ENCODE measurements around the gene AP3B2. TPM values are rescaled to one million over a fixed set of nuclear protein-coding genes. Genes with fewer than 3 reads are reported as not detected.
"Not testable (repeated sequence)": the region's sequence is repeated elsewhere in the genome, so short reads cannot be mapped to it uniquely, and the experiment has no call there.

Gene AP3B2
- total and polyA plus RNA-seq, 7 experiments from 2014 or later: 0.35 to 1.2 (median 0.76) TPM; not detected in 1

GRCh38 chr15:82709081-82709420 lies 624 bp downstream of the AP3B2 start:
- Mint-ChIP-seq H3K4me3 (no peak overlapping the region), H3K9me3 (peaks cover 0 to 2% (median 0%) of the 10 kb centered on the region in 11 donors), H3K36me3 (no peaks in the 10 kb centered on the region), H3K27me3 (peaks cover 0 to 29% (median 18%) of the 10 kb centered on the region in 5 donors), H3K4me1 (peaks cover 0 to 8% (median 0%) of the 10 kb centered on the region in 7 donors), H3K27ac (no peak overlapping the region)
- ATAC-seq (no peak), DNase-seq (peak in 1 of 9 donors; percentile 10)
- POLR2A ChIA-PET: interaction anchor here (1.1 kb wide), 2 partner anchors 29 to 168 kb away, joined by 3 to 4 read pairs; partner anchors contain the start of gene RPS17
- peaks cover 0 to 2% of the 10 kb centered on the region in 2 donors for H3K27me3 ChIP-seq (ENCODE audit: control insufficient read depth in 2 of 2, insufficient read depth in 2 of 2, low read length in 2 of 2)
- intact Hi-C loops (cut with micrococcal nuclease): loop anchor here (1.0 kb wide), 4 partner anchors 29 to 169 kb away; partner anchors contain the start of genes RPS17 (in 1 of the 2) and WHAMM (in 1 of the 2)
- peak overlapping the region; percentile 36 for H3K4me3 ChIP-seq (ENCODE audit: low read length)
- no peaks in the 10 kb centered on the region for H3K36me3 ChIP-seq (ENCODE audit: control insufficient read depth in 2 of 3, insufficient read depth in 3 of 3, low read length in 3 of 3)
- no peaks in the 10 kb centered on the region for H3K9me3 ChIP-seq (ENCODE audit: control insufficient read depth in 2 of 3, low read length in 3 of 3)
- no peak overlapping the region for H3K27ac ChIP-seq (ENCODE audit: low read depth, low read length)
- H3K4me1 ChIP-seq (ENCODE audit: control insufficient read depth in 2 of 2, insufficient read depth in 2 of 2, low read length in 2 of 2): peaks cover 0 to 4% of the 10 kb centered on the region in 2 donors
- CTCF ChIA-PET: no interaction called here

- H3K9me3 ChIP-seq (ENCODE audit: control insufficient read depth in 2 of 3, low read length in 3 of 3); H3K27me3 ChIP-seq (ENCODE audit: control insufficient read depth in 2 of 2, insufficient read depth in 2 of 2, low read length in 2 of 2); CTCF ChIA-PET; H3K27me3 Mint-ChIP-seq; DNase-seq; POLR2A ChIA-PET; H3K36me3 ChIP-seq (ENCODE audit: control insufficient read depth in 2 of 3, insufficient read depth in 3 of 3, low read length in 3 of 3); ATAC-seq; H3K4me3 Mint-ChIP-seq; intact Hi-C loops (cut with micrococcal nuclease); H3K9me3 Mint-ChIP-seq; H3K4me3 ChIP-seq (ENCODE audit: low read length); H3K36me3 Mint-ChIP-seq; H3K4me1 ChIP-seq (ENCODE audit: control insufficient read depth in 2 of 2, insufficient read depth in 2 of 2, low read length in 2 of 2); H3K27ac Mint-ChIP-seq; H3K4me1 Mint-ChIP-seq; H3K27ac ChIP-seq (ENCODE audit: low read depth, low read length): not testable (repeated sequence)
These were observed 3.8 kb downstream of the AP3B2 start for GRCh38 chr15:82705856-82706255.

- intact Hi-C loops (cut with micrococcal nuclease): no loop called here
- no peak overlapping the region for H3K4me3 Mint-ChIP-seq
- CTCF ChIA-PET: no interaction called here
- H3K9me3 ChIP-seq (ENCODE audit: control insufficient read depth in 2 of 3, low read length in 3 of 3): no peaks in the 10 kb centered on the region
- ATAC-seq: no peak
- peaks cover 0 to 10% (median 0%) of the 10 kb centered on the region in 5 donors for H3K27me3 Mint-ChIP-seq
- H3K4me1 ChIP-seq (ENCODE audit: control insufficient read depth in 2 of 2, insufficient read depth in 2 of 2, low read length in 2 of 2): no peaks in the 10 kb centered on the region
- H3K36me3 ChIP-seq (ENCODE audit: control insufficient read depth in 2 of 3, insufficient read depth in 3 of 3, low read length in 3 of 3): no peaks in the 10 kb centered on the region
- POLR2A ChIA-PET: no interaction called here
- H3K4me1 Mint-ChIP-seq: no peaks in the 10 kb centered on the region
- H3K4me3 ChIP-seq (ENCODE audit: low read length): no peak overlapping the region
- no peaks in the 10 kb centered on the region for H3K27me3 ChIP-seq (ENCODE audit: control insufficient read depth in 2 of 2, insufficient read depth in 2 of 2, low read length in 2 of 2)
- H3K27ac ChIP-seq (ENCODE audit: low read depth, low read length): no peak overlapping the region
- no peaks in the 10 kb centered on the region for H3K36me3 Mint-ChIP-seq
- no peak overlapping the region for H3K27ac Mint-ChIP-seq
- DNase-seq: no peak
- no peaks in the 10 kb centered on the region for H3K9me3 Mint-ChIP-seq
These were observed 9.9 kb downstream of the AP3B2 start for GRCh38 chr15:82699726-82700125.

GRCh38 chr15:82698711-82699345 lies 10.8 kb downstream of the AP3B2 start:
- intact Hi-C loops (cut with micrococcal nuclease): no loop called here
- CTCF ChIA-PET: no interaction called here

GRCh38 chr15:82697735-82698407 lies 11.8 kb downstream of the AP3B2 start:
- Mint-ChIP-seq H3K27ac (no peak overlapping the region), H3K9me3 (no peaks in the 10 kb centered on the region), H3K36me3 (no peaks in the 10 kb centered on the region), H3K4me3 (no peak overlapping the region), H3K27me3 (peaks cover 0 to 10% (median 0%) of the 10 kb centered on the region in 5 donors), H3K4me1 (no peaks in the 10 kb centered on the region)
- Histone ChIP-seq H3K4me1 (ENCODE audit: control insufficient read depth in 2 of 2, insufficient read depth in 2 of 2, low read length in 2 of 2) (no peaks in the 10 kb centered on the region), H3K36me3 (ENCODE audit: control insufficient read depth in 2 of 3, insufficient read depth in 3 of 3, low read length in 3 of 3) (no peaks in the 10 kb centered on the region), H3K27me3 (ENCODE audit: control insufficient read depth in 2 of 2, insufficient read depth in 2 of 2, low read length in 2 of 2) (no peaks in the 10 kb centered on the region), H3K27ac (ENCODE audit: low read depth, low read length) (no peak overlapping the region), H3K4me3 (ENCODE audit: low read length) (no peak overlapping the region), H3K9me3 (ENCODE audit: control insufficient read depth in 2 of 3, low read length in 3 of 3) (no peaks in the 10 kb centered on the region)
- POLR2A ChIA-PET: no interaction called here
- intact Hi-C loops (cut with micrococcal nuclease): no loop called here
- CTCF ChIA-PET: interaction anchor here (0.6 kb wide), 1 partner anchor 57 kb away, joined by 6 read pairs; no protein-coding TSS in a partner anchor
- ATAC-seq: no peak
- DNase-seq: no peak

More at GRCh38 chr15:82698711-82699345, 10.8 kb downstream of the AP3B2 start:
- POLR2A ChIA-PET: no interaction called here
- H3K4me3 ChIP-seq (ENCODE audit: low read length): no peak overlapping the region
- no peaks in the 10 kb centered on the region for H3K9me3 Mint-ChIP-seq
- H3K36me3 ChIP-seq (ENCODE audit: control insufficient read depth in 2 of 3, insufficient read depth in 3 of 3, low read length in 3 of 3): no peaks in the 10 kb centered on the region
- H3K27ac ChIP-seq (ENCODE audit: low read depth, low read length): no peak overlapping the region
- no peak overlapping the region for H3K27ac Mint-ChIP-seq
- H3K27me3 Mint-ChIP-seq: peaks cover 0 to 10% (median 0%) of the 10 kb centered on the region in 5 donors
- no peak for ATAC-seq
- H3K9me3 ChIP-seq (ENCODE audit: control insufficient read depth in 2 of 3, low read length in 3 of 3): no peaks in the 10 kb centered on the region
- H3K27me3 ChIP-seq (ENCODE audit: control insufficient read depth in 2 of 2, insufficient read depth in 2 of 2, low read length in 2 of 2): no peaks in the 10 kb centered on the region
- DNase-seq: no peak
- H3K36me3 Mint-ChIP-seq: no peaks in the 10 kb centered on the region
- H3K4me1 ChIP-seq (ENCODE audit: control insufficient read depth in 2 of 2, insufficient read depth in 2 of 2, low read length in 2 of 2): no peaks in the 10 kb centered on the region
- H3K4me1 Mint-ChIP-seq: no peaks in the 10 kb centered on the region
- no peak overlapping the region for H3K4me3 Mint-ChIP-seq

- CTCF ChIA-PET: no interaction called here
- no peak overlapping the region for H3K4me3 Mint-ChIP-seq
- DNase-seq (no peak), ATAC-seq (no peak)
- H3K27ac Mint-ChIP-seq: no peak overlapping the region
- POLR2A ChIA-PET: no interaction called here
- Histone ChIP-seq H3K36me3 (ENCODE audit: control insufficient read depth in 2 of 3, insufficient read depth in 3 of 3, low read length in 3 of 3) (no peaks in the 10 kb centered on the region), H3K4me1 (ENCODE audit: control insufficient read depth in 2 of 2, insufficient read depth in 2 of 2, low read length in 2 of 2) (no peaks in the 10 kb centered on the region), H3K27me3 (ENCODE audit: control insufficient read depth in 2 of 2, insufficient read depth in 2 of 2, low read length in 2 of 2) (no peaks in the 10 kb centered on the region), H3K9me3 (ENCODE audit: control insufficient read depth in 2 of 3, low read length in 3 of 3) (no peaks in the 10 kb centered on the region), H3K27ac (ENCODE audit: low read depth, low read length) (no peak overlapping the region), H3K4me3 (ENCODE audit: low read length) (no peak overlapping the region)
- no peaks in the 10 kb centered on the region for H3K4me1 Mint-ChIP-seq
- no peaks in the 10 kb centered on the region for H3K9me3 Mint-ChIP-seq
- H3K36me3 Mint-ChIP-seq: no peaks in the 10 kb centered on the region
- H3K27me3 Mint-ChIP-seq: peaks cover 0 to 11% (median 0%) of the 10 kb centered on the region in 5 donors
- intact Hi-C loops (cut with micrococcal nuclease): no loop called here
These were observed 17.5 kb downstream of the AP3B2 start for GRCh38 chr15:82692171-82692570.

GRCh38 chr15:82689147-82689546 lies 20.5 kb downstream of the AP3B2 start:
- intact Hi-C loops (cut with micrococcal nuclease): no loop called here
- Histone ChIP-seq H3K9me3 (ENCODE audit: control insufficient read depth in 2 of 3, low read length in 3 of 3) (no peaks in the 10 kb centered on the region), H3K27me3 (ENCODE audit: control insufficient read depth in 2 of 2, insufficient read depth in 2 of 2, low read length in 2 of 2) (no peaks in the 10 kb centered on the region), H3K4me1 (ENCODE audit: control insufficient read depth in 2 of 2, insufficient read depth in 2 of 2, low read length in 2 of 2) (no peaks in the 10 kb centered on the region), H3K4me3 (ENCODE audit: low read length) (no peak overlapping the region), H3K36me3 (ENCODE audit: control insufficient read depth in 2 of 3, insufficient read depth in 3 of 3, low read length in 3 of 3) (no peaks in the 10 kb centered on the region), H3K27ac (ENCODE audit: low read depth, low read length) (no peak overlapping the region)
- H3K4me1 Mint-ChIP-seq: no peaks in the 10 kb centered on the region
- no peak overlapping the region for H3K27ac Mint-ChIP-seq
- DNase-seq: no peak
- H3K27me3 Mint-ChIP-seq: peaks cover 0 to 11% (median 0%) of the 10 kb centered on the region in 5 donors
- ATAC-seq: no peak
- H3K36me3 Mint-ChIP-seq: no peaks in the 10 kb centered on the region
- ChIA-PET CTCF (no interaction called here), POLR2A (no interaction called here)
- no peaks in the 10 kb centered on the region for H3K9me3 Mint-ChIP-seq
- H3K4me3 Mint-ChIP-seq: no peak overlapping the region
